ENCODE measurements around the gene P2RX4.

Gene P2RX4

DNA sequence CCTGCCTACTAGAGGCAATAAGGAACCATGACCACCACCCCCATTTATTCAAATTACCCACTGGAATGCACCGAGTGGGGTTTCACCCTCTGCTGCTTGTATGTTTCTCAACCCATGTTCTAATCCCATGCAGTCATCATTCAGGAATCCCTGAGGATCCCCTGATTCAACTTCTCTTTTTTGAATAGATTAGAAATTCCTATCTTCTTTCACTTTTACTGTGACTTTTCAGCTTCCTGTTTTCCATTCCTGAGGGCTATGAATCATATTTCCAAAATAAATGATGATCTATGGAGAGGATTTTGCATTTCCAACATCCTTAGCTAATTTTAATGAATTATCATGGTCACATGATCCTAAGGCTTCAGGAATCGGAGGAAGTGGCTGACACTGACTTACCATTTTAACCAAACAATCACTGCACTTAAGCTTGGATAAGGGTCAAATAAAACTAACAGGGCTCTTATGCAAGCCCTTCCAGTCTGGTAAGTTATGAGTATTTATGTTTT is 19.4 kb upstream of the P2RX4 start:
- TF ChIP-seq POLR2AphosphoS5 (IDR thresholded peaks at IDR 0.05; ENCODE audit: low read depth, low read length) (no peak), SIN3A (IDR thresholded peaks at IDR 0.05; ENCODE audit: borderline replicate concordance, insufficient read depth, low read length) (no peak), FOXP2 (optimal IDR thresholded peaks at IDR 0.05; ENCODE audit: borderline replicate concordance, extremely low read depth, extremely low read length, insufficient read depth) (no peak), TAF1 (IDR thresholded peaks at IDR 0.05; ENCODE audit: borderline replicate concordance, insufficient read depth, low read length) (no peak)
- TF ChIP-seq, protein P1, sequence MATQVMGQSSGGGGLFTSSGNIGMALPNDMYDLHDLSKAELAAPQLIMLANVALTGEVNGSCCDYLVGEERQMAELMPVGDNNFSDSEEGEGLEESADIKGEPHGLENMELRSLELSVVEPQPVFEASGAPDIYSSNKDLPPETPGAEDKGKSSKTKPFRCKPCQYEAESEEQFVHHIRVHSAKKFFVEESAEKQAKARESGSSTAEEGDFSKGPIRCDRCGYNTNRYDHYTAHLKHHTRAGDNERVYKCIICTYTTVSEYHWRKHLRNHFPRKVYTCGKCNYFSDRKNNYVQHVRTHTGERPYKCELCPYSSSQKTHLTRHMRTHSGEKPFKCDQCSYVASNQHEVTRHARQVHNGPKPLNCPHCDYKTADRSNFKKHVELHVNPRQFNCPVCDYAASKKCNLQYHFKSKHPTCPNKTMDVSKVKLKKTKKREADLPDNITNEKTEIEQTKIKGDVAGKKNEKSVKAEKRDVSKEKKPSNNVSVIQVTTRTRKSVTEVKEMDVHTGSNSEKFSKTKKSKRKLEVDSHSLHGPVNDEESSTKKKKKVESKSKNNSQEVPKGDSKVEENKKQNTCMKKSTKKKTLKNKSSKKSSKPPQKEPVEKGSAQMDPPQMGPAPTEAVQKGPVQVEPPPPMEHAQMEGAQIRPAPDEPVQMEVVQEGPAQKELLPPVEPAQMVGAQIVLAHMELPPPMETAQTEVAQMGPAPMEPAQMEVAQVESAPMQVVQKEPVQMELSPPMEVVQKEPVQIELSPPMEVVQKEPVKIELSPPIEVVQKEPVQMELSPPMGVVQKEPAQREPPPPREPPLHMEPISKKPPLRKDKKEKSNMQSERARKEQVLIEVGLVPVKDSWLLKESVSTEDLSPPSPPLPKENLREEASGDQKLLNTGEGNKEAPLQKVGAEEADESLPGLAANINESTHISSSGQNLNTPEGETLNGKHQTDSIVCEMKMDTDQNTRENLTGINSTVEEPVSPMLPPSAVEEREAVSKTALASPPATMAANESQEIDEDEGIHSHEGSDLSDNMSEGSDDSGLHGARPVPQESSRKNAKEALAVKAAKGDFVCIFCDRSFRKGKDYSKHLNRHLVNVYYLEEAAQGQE (IDR thresholded peaks at IDR 0.05; ENCODE audit: insufficient read depth in 1 of 2, low read depth in 2 of 2, low read length in 2 of 2): no peak

DNA sequence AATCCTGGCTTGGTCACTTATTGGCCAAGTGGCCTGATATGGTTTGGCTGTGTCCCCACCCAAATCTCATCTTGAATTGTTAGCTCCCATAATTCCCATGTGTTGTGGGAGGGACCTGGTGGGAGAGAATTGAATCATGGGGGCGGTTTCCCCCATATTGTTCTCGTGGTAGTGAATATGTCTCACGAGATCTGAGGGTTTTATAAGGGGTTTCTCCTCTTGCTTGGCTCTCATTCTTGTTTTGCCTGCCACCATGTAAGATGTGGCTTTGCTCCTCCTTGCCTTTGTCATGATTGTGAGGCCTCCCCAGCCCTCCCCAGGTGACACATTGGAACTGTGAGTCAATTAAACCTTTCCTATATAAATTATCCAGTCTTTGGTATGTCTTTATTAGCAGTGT is 18.8 kb upstream of the P2RX4 start:
- TF ChIP-seq FOXP2 (optimal IDR thresholded peaks at IDR 0.05; ENCODE audit: borderline replicate concordance, extremely low read depth, extremely low read length, insufficient read depth) (no peak), POLR2AphosphoS5 (IDR thresholded peaks at IDR 0.05; ENCODE audit: low read depth, low read length) (no peak), TAF1 (IDR thresholded peaks at IDR 0.05; ENCODE audit: borderline replicate concordance, insufficient read depth, low read length) (no peak), SIN3A (IDR thresholded peaks at IDR 0.05; ENCODE audit: borderline replicate concordance, insufficient read depth, low read length) (no peak)
- TF ChIP-seq, protein P1 (IDR thresholded peaks at IDR 0.05; ENCODE audit: insufficient read depth in 1 of 2, low read depth in 2 of 2, low read length in 2 of 2): no peak

DNA sequence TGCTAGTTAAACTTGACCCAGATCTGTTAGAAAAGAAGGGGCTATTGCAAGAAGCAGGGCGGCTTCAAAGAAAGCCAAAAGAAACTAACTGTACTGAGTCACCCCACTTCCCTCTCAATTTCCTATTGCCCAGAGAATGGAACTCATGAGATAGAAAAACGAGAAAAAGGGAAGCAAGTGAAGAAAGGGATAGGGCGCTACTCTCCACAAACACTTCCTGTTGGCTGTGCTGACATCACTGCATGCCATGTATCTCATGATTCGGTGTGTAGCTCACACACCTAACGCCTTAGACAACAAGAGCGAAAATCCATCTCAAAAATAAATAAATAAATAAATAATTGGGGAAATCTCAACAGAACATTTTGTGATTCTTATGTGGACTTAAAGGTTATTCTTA is 13.0 kb upstream of the P2RX4 start:
- TF ChIP-seq POLR2AphosphoS5 (IDR thresholded peaks at IDR 0.05; ENCODE audit: low read depth, low read length): no peak
- no peak for TF ChIP-seq TAF1 (IDR thresholded peaks at IDR 0.05; ENCODE audit: borderline replicate concordance, insufficient read depth, low read length)
- no peak for TF ChIP-seq FOXP2 (optimal IDR thresholded peaks at IDR 0.05; ENCODE audit: borderline replicate concordance, extremely low read depth, extremely low read length, insufficient read depth)
- TF ChIP-seq, protein P1 (IDR thresholded peaks at IDR 0.05; ENCODE audit: insufficient read depth in 1 of 2, low read depth in 2 of 2, low read length in 2 of 2): no peak
- no peak for TF ChIP-seq SIN3A (IDR thresholded peaks at IDR 0.05; ENCODE audit: borderline replicate concordance, insufficient read depth, low read length)

DNA sequence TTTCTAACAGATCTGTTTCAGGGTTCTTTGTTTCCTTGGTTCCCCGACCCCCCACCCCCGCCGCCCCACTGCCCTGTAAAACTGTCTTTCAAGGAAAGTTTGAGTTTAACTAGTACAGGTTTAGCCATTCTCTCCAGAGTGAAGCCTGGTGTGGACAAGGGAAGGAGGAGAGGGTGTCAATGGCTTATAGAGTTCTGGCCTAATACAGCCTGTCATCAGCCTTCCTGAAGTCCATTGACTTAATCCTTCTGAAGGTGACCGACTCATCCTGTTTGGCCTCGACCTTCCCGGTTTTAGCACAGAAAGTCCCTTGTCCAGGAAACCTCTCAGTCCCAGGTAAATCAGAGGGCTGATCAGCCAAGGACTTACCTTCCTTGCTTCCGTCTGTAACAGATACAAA is 11.0 kb upstream of the P2RX4 start:
- no peak for TF ChIP-seq POLR2AphosphoS5 (IDR thresholded peaks at IDR 0.05; ENCODE audit: low read depth, low read length)
- TF ChIP-seq FOXP2 (optimal IDR thresholded peaks at IDR 0.05; ENCODE audit: borderline replicate concordance, extremely low read depth, extremely low read length, insufficient read depth): no peak
- no peak for TF ChIP-seq TAF1 (IDR thresholded peaks at IDR 0.05; ENCODE audit: borderline replicate concordance, insufficient read depth, low read length)
- TF ChIP-seq, protein P1 (IDR thresholded peaks at IDR 0.05; ENCODE audit: insufficient read depth in 1 of 2, low read depth in 2 of 2, low read length in 2 of 2): no peak
- no peak for TF ChIP-seq SIN3A (IDR thresholded peaks at IDR 0.05; ENCODE audit: borderline replicate concordance, insufficient read depth, low read length)

Data from PFSK-1 (cell line).